GM21367 (cell line): ENCODE measurements around the gene DHFR.
"Not testable (repeated sequence)": the region's sequence is repeated elsewhere in the genome, so short reads cannot be mapped to it uniquely, and the experiment has no call there.

Source experiments
- ATAC-seq: cut with Tn5 transposase; IDR thresholded peaks from one replicate; pipeline ENCODE4 v1.9.1; 2021; ENCODE audit not compliant: unreplicated experiment

Gene DHFR

DNA sequence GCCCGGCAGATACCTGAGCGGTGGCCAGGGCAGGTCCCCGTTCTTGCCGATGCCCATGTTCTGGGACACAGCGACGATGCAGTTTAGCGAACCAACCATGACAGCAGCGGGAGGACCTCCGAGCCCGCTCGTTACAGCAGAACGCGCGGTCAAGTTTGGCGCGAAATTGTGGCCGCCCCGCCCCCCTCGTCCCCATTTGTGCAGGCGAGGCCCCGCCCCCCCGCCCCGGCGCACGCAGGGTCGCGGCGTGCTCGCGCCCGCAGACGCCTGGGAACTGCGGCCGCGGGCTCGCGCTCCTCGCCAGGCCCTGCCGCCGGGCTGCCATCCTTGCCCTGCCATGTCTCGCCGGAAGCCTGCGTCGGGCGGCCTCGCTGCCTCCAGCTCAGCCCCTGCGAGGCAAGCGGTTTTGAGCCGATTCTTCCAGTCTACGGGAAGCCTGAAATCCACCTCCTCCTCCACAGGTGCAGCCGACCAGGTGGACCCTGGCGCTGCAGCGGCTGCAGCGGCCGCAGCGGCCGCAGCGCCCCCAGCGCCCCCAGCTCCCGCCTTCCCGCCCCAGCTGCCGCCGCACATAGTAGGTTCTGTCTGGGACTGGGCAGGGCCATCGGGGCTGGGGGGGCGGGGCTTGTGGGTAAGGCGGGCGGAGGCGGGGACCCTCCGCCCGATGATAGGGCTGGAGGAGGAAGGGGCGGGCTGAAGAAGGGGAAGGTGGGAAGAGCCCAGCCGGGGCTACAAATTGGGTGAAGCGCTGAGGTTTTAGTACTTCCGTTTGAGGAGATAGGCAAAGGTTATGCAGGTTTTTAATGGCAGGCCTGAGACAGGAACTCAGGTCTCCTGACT is at the start of gene DHFR, which contains the start of gene MSH3:
Gene DHFR (minus strand): TSS at position 593 of the 840 bp plus-strand sequence. CDS start 494 bp downstream, at position 99.
Gene MSH3 (plus strand): TSS at position 262 of the 840 bp plus-strand sequence. CDS start 76 bp downstream, at position 338.
- peak; percentile 17 for ATAC-seq

DNA sequence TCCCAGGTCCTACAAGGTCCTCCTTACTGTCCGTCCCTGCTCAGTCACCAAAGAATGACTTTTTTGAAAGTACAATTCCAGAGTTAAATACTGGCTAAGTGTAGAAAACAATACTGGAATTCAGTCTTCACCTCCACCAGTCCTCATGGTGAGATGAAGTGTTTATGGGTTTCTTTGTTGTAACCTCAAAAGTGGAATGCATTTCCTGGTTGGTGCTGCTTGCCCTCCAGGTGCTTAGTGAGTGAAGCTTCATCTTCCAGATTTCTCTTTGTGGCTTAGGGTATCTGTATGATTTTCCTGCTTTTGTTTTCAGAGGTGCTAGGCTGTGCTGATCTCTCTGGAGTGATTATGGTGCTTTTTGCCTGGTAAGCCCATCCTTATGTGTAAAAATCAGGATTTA is 49.4 kb upstream of the DHFR start:
- no peak for ATAC-seq

DNA sequence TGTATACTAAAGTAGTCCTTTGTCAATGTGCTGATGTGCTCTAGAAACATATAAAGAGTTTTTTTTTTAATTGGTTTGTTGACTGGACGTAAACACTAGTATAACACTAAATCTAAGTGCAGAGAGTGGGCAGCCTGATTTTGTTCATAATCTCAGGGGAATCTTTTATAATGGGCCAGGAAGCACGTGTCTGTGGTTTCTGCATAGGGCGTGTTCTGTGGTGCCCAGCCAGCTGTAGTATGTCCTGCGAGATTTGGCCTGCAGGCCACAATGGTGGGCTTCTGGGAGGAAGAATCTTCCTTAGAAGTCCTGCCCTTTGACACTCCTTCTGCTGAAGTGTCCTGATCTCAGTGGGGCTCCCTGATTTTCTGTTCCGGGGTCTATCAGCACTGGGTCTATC is 49.0 kb upstream of the DHFR start:
- ATAC-seq, result no peak

DNA sequence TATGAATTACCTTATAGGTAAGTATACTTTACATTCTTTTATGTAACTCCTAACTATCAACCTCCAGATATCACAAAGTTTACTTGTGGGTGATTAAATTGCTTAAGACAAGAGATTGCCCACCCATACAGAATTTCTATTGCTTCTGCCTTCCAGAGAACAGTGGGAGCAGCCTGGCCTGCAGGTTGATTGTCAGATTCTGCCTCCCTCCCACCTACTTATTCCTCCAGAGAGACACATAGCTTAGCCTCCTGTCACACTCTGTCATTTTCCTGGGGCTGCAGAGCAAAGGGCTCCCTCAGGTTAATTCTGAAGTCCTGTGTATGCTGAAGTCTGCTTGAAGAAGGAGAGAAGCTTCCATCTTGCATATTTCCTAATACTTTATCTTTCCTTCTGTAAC is 48.5 kb upstream of the DHFR start:
- no peak for ATAC-seq

DNA sequence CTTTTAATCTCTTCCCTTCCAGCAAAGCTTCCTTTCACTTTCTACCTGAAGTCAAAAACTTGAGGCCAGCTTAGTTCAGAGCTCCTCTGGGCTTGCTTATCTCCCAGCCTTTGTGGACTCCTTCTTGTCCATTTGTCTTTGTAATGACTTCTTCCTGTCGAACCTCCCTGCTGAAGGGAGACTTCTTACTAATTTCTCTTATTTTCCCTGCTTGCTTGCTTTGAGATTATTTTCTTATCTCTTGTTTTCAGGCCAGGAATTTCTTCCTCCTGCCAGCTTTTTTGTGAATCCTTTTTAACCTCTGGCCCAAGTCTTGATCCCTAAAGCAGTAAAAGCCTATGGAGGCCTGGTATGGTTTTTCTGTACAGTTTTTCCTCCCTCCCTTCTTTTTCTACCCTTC is 46.8 kb upstream of the DHFR start:
- no peak for ATAC-seq

DNA sequence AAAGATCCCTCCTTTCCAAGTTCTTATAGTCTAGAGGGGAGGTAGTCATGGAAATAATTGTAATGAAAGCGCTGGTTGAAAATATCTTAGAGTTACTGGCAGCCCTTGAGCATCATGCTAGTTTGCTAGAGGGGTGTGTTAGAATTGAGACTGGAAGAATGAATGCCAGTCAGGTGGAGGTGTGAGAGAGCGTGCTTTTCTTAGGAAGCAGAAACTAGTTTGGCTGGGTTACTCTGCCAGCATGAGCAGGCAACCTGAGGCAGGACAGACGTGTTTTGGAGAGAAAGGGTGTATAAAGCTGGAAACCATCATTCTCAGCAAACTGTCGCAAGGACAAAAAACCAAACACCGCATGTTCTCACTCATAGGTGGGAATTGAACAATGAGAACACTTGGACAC is 43.6 kb upstream of the DHFR start:
- no peak for ATAC-seq

DNA sequence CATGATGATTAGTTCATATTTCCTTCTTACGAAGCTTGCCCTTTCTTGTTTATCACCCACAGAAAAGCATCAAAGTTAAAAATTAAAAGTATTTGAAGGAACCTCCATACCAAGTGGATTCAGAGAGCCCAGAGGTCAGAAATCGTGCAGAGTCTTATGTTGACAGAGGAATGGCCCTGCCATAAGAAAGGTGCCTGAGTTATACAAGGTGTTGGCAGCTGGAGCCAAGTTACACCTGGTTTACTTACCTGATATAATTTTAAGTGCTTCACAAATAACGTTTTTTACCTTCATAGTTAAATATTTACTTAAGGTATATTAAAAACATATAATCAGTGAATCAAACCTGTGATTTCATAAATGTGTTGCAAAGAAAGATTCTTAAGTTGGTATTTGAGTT is 42.3 kb upstream of the DHFR start:
- ATAC-seq, result no peak

DNA sequence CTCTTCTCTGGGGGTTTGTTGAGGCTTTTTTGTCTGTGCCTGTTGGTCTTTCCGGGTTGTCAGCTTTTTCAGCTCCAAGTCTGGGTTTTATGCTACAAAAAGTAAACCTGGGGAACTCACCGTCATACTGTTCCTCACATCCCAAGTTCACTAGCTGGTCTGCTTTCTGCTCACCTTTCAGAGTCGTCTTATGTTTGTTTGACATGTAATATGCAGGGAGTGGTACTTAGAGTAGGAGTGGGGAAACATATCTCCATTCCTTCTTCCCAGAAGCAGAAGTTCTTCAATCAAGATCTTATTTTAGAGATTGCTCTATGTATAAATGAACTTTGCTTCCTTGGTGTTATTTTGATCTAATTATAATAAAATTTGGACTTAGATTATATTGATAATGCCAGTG is 41.7 kb upstream of the DHFR start:
- no peak for ATAC-seq

DNA sequence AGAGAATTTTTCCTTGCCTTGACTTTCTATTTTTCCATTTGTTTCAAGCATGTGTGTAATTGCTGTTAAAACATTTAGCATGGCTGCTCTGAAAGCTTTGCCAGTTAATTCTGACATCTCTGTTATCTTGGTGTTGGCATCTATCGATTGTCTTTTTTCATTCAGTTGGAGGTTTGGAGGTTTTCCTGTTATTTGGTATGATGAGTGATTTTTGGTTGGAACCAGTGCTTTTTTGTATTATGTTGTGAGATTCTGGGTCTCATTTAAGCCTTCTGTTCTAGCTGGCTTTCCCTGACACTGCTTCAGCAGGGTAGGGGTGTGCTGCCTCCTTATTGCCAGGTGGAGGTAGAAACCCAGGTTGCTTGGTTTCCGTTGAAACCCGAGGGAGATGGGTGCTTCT is 40.9 kb upstream of the DHFR start:
- no peak for ATAC-seq

DNA sequence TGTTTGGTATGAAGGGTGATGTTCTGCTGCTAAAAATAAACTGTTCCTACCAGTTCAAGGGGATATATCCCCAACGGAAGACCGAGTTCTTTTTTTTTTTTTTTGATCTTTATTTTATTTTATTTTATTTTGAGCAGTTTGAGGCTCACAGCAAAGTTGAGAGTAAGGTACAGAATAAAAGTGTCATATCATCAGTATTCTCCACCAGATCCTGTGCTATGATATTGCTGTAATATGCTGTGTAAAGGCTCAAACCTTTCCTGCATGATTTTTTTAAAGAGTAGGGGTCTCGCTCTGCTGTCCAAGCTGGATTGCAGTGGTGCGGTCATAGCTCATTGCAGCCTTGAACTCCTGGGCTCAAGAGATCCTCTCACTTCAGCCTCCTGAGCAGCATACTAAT is 34.8 kb upstream of the DHFR start:
- ATAC-seq, result no peak

DNA sequence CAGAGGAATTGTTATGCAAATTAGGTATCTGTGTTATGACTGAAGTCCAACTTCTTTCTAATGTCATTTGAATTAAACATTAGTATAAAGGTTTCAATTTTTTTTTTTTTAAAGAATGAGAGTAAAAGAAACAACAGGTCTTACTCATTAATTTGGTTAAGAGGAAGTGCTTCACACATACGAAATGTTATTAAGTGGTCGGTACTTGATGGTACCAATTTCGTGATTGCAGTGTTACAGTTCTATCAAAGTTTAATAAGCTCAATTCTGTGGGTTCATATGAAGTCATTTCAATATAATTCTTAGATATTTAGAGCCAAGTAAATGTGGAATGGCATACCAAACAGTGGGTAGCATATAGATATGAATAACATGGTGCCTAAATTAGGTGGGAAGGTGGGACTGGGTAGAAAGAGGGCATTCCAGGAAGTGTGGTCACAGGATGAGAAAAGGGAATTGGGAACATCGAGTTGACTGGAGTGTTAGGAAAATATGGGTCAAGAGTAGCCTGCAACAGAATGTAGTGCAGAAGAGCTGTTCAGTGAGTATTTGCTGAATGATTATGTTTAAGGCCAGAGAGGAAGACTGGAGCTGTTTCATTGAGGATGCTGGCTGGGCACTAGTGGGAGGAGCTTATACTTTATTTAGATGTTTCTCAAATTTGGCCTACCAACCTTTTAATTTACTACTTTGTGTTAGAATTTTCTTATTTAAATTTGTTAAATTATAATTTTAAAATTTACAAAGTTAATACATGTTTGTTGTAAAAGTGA is 34.1 kb upstream of the DHFR start:
- ATAC-seq, result no peak

DNA sequence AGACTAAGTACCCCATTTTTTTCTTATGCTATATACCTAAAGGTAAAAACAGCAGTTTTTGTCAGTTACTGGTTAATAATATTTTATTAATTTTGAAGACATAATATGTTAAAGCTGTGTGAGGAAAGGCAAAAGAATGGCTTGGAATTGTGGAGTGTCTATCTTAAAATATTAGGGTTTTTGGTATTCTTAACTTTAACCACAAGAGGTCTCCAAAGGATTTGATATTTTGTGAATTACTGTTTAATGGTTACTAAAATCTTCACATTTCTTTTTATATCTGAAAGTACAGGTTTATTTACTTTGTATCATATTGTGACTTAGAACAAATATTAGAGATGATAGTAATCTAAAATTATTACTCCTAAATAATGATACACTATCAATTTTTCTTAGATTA is 32.0 kb upstream of the DHFR start:
- no peak for ATAC-seq

DNA sequence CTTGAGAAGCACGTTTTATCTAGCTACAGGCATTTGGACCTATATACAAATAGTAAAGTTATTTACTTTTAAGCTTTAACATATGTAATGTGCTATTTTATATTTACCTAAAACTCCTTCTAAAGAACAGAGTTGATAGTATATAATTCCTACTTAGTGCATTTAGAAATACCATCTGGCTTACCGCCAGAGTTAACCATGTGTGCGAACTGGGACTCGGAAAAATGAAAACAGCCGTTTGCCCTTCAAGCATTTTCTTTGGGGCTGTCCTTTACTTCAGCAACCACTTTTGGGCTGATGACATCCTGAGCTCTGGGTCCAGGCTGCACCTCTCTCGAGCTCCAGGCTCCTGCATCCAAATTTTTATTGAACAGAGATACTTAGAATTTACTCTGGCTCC is 21.9 kb upstream of the DHFR start:
- no peak for ATAC-seq

DNA sequence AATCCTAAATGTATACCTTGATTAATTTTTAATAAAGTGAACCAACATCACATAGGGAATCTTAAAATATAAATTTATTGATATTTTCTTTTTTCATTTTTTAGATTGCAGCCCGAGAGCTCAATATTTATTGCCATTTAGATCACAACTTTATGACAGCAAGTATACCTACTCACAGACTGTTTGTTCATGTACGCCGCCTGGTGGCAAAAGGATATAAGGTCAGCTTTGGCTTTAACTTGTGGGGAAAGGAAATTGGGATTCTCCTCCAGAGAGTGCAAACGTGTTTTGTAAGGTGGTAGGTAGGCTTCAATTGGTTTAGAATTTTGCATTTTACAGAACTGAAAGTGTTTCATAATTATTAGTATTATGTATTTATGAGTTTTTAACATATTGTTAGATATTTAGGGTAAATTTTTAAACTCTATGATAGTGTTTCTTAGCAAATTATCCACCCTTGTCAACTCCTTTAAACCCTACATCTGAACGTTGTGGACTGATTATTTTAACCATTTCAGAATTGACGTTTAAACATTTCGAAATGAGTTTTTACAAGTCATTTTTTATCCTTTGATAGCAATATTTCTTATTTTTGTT is 17.5 kb upstream of the DHFR start:
- ATAC-seq, result peak; percentile 50

DNA sequence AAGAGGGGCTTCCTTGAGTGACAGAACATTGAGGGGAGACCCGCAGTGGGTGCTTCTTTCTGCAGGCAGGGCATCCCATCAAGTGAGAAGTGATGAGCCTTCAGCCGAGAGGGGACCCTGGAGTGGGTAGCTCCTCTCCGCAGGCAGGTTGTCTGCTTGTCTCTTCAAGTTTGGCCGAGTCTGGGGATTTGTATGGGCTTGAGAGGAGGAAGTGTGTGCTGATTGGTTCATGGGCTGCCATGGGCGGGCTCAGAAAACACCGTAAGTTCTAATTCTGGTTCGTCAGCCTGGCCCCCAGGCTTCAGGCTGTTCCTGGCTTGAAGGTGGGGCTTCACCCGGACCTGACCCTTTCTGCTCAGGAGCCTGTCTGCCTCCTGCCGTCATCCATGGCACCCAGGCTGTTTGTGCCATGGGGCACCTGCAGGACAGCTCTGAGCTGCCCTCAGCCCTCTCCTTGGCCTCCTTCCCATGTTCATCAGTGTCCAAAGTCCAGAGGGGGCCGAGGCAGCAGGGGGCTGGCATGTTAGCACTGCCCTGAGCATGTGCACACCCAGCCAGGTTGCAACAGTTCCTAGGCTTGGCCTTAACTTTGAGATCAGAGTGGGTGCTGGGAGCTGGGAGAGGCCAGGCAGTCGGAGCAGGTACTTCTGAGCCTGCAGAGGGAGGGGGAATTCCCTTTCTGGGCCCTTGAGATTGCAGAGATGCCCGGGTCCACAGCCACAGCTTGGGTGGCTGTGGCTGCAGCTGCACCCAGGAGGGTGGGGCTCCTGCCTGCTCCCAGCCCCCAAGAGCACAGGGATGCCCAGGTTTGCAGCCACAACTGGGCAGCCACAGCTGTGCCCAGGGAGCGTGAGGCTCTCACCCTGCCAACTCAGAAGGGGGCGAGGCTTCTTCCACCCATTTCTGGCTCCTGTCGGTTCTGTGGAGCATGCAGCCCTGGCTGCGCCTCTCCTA is 13.5 kb upstream of the DHFR start:
- ATAC-seq, result no peak

DNA sequence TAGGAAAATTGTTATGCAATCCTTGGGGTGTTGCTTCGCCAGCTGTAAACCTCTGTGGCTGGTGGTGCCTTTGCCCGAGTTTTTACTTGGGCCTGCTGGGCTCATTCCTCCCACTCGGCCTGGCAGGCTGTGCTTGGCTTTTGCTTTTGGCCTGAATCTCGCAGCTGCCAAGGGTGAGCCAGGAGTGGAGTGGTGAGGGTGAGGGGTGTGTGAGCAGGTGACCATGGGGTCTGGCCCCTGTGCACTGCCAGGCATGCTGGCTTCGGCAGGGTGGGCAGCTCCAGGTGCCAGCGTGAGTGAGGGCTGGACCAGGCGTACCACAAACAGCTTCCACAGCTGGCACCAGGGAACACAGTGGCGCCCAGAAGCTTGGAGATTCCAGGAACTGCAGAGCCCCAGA is 12.6 kb upstream of the DHFR start:
- no peak for ATAC-seq

DNA sequence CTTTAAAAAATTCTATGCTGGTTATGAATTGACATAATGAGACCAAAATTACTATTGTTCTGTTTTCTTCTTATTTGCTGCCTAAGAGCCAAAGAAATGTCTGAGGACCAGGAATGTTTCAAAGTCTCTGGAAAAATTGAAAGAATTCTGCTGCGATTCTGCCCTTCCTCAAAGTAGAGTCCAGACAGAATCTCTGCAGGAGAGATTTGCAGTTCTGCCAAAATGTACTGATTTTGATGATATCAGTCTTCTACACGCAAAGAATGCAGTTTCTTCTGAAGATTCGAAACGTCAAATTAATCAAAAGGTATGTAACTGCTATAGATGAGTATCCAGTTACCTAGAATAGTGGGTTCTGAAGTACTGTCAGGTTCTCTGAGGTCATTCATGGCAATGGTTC is 10.3 kb upstream of the DHFR start:
- ATAC-seq, result no peak

DNA sequence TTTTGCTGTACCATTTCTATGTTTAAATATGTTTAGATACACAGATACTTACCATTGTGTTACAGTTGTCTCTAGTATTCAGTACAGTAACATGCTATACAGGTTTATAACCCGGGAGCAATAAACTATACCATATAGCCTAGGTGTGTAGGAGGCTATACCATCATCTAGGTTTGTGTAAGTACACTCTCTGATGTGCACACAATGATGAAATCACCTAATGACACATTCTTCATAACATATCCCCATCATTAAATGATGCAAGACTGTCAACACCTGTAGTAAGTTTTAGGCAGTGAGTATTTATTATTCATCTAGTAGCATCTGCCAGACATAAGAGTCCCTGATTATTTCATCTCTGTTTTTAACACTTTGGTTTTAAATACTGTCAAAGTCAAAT is 7.3 kb upstream of the DHFR start:
- ATAC-seq, result no peak

DNA sequence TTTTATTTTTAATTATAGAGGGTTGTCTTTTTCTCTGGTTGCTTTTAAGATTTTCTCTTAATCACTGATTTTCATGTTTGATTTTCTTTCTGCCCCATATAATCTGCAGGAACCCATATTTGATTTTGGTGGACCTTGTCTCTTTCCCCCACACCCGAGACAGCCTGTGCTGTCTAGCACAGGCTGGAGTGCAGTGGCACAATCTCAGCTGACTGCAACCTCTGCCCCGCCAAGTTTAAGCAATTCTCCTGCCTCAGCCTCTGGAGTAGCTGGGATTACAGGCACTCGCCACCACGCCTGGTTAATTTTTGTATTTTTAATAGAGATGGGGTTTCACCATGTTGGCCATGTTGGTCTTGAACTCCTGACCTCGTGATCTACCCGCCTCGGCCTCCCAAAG is 5.9 kb upstream of the DHFR start:
- ATAC-seq, result not testable (repeated sequence)

DNA sequence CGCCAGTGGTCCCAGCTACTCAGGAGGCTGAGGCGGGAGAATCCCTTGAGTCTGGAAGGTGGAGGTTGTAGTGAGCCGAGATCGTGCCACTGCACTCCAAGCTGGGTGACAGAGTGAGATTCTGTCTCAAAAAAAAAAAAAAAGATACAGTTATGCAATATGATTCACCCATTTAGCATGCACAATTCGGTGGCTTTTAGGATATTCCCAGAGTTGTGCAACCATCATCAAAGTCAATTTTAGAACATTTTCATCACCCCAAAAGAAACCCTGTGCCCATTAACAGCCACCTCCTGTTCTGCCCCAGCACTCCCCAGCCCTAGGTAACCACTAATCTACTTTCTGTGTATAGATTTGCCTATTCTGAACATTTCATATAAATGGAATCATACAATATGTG is 4.3 kb upstream of the DHFR start:
- no peak for ATAC-seq

DNA sequence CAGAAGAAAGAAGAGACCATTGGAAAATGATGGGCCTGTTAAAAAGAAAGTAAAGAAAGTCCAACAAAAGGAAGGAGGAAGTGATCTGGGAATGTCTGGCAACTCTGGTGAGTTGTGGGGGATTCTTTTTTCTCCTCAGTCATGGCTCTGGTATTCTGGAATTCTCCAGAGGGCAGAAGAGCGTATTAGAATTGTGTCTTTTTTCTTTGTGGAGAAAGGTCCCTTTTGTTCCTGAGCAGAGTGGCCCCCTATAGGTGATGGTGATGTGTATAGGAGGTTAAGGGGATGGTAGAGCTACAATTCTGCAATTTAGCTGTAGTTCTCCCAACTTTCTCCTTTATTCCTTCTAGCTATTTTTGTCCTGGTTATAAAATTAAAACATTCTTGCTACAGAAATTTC is 1.6 kb upstream of the DHFR start:
- ATAC-seq, result no peak
